HL-60/S4 treated with phorbol 12-myristate 13-acetate at 8.2 ng/mL for 4 days and 3 days (cell line): ENCODE results near the gene KAT7.
"Not testable (repeated sequence)": the region's sequence is repeated elsewhere in the genome, so short reads cannot be mapped to it uniquely, and the experiment has no call there.

Experiments used
- in situ Hi-C: fragments of 300-500 bp; cut with MboI; formaldehyde crosslinking; loops from 2 replicates; pipeline ENCODE4 v1.15.0; 2022; ENCODE audit warnings: low sequenced_read_pairs

Gene KAT7

DNA sequence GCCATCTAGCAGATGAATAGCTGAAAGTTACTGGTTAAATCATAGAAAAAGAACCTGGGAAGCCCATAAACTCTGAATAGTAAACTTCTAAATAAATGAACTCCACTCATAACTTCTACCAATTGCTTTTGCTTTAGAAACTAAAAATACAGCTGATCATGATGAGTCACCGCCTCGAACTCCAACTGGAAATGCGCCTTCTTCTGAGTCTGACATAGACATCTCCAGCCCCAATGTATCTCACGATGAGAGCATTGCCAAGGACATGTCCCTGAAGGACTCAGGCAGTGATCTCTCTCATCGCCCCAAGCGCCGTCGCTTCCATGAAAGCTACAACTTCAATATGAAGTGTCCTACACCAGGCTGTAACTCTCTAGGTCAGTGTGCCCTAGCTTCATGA, 9.7 kb downstream of the KAT7 start:
- in situ Hi-C loops: no loop called here

DNA sequence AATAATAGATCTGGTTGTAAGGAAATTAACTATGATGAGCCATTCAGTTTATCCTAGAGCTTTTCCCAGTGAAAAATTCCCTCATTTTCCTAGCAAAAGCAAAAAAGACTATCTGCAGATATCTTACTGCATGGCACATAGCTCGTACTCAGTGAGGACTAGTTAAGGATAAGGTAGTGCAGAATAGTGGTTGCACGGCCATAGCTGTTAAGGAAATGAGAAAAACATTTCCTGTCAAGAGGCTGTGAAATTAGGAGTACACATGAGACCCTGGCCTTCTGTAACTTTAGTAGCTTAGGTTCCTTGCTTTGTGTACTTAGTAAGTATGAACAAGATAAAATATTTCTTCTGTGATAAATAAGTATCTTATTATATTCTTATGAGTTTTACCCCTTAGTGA, 10.3 kb downstream of the KAT7 start:
- in situ Hi-C loops: no loop called here

DNA sequence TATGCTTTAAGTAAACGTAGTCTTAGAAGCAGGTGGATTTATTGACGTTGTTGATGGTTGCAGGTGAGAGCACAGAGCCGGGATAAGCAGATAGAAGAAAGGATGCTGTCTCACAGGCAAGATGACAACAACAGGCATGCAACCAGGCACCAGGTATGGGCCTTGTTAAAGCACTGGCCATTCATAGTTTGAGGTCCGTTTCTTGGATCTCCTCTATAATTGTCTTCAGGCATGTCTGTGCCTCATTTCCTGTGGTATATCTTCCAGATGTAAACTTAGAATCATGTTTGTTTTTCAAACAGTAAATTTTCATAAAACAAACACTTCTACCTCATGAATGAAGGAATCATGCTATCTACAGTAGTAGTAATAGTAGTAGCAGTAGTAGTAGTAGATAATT, 20.6 kb downstream of the KAT7 start:
- in situ Hi-C loops: no loop called here

DNA sequence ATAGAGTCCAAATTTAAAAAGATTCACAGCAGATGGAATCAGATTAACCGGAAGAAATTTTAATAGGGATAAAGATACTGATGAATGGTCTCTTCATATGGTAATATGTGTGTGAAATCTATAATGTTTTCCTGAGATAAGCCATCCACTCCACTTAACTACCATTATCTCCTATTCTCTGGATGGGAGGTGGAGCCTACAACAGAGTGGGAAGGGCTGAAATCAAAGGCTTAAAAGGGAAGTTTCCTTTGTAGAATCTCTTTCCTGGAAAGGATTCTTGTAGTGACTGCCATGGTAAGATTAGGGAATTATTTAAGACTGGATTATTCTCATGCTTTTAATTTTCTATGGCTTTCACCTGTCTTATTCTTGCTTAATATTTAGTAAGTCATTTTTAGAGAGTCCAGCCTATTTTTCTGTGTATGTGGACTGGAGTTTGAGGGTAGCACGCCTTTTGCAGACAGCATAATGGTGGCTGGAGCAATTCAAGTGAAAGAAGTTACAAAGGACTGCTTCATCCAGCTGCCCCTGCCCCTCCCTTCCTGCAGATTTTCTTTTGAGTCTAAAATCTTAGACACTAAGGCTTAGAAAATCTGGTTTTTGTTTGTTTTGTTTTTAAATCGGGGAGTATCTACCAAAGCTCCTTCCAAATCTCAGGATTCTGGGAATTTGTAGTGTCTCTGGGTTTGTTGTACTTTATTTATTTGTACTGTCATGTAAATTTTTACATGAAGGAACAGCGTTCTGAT, 26.5 kb downstream of the KAT7 start:
- in situ Hi-C loops: no loop called here

DNA sequence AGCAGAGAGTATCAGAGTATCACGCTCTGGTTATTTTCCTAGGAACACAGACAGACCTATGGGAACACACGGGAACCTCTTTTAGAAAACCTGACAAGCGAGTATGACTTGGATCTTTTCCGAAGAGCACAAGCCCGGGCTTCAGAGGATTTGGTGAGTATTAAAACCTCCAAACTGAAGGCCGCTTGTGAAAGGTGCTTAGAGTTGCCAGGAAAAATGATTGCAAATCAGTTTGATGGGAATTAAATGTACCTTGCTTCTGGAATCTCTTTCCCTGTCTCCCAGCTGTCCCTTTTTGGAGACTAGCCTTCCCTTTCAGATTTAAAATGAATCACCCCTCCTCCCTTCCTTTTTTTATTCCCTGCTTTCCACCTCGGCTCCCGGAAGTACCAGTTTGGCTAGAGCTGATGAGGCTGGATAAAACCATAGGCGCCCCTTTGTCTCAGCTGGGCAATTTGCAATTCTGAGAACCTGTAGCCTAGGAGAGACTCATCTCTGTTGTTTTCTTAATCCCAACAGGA, 27.3 kb downstream of the KAT7 start:
- in situ Hi-C loops: no loop called here

DNA sequence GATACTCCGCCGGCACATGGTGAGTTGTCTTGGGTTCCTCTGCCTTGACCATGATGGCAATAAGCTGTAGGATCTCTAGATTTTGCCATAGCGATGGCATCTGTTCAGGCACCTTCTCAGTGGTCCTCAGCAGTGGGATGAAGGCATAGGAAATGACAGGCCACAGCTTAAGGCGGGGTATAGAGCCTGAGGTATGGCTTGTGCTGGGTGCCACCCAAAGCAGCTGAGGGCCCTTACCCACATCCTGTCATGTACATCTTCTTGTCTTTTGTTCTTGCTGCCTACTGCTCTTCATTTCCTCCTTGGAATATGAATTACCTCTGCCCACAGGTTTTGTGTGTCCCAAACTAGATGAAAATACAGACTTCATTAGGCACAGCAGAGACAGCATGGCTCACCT, 29.5 kb downstream of the KAT7 start:
- in situ Hi-C loops: no loop called here

DNA sequence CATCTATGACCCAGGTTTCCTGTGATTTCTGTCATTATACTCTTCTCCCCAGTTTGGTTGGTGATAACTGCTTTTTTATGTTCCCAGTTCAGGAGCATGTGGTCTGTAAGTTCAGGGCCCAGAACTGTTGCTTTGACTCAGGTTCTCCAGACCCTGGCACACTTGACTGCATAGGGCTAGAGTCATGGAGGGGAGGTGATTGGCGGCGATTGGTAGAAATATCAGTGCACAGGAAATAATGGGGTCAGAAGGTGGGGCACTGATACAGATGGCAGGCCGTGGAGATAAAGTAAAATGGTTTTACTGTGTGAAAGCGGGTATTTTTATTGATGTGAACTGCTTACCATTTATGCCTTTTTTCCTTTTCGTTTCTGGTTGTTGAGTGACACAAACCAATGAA, 30.7 kb downstream of the KAT7 start:
- in situ Hi-C loops: no loop called here

DNA sequence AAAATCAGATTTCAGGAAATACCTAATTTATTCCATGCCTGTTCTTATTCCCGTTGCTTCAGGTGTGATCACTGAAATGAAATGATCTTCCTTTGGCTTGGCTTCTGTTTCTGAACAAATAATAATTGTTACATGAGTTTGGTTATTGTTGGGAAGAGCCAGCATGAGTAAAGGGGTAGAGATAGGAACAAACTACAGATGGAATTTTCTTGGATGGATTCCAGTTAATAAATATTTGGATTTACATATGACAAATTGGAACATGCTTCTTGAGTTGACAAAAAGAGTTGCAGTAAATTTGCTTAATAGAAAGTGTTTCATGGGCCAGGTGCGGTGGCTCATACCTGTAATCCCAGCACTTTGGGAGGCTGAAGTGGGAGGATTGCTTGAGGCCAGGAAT, 31.2 kb downstream of the KAT7 start:
- in situ Hi-C loops: no loop called here

DNA sequence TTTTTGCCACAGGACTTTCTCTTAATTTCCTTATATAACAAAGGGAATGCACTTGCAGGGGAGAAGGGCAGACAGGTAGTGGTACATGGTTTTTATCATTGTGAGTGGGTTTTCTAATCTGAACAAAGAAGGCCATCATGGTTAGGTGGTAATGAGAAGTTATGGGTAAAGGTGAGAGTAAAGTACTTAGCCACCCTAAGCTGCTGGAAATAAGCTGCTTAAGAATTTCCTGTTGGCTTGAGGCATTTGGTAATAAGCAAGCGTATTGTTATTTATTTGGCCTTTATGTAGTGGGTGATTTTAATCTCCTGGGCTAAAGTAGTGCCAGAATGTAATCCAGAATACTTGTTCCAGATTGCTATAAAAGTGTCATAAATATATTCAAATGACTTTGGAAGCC, 32.3 kb downstream of the KAT7 start:
- in situ Hi-C loops: no loop called here

DNA sequence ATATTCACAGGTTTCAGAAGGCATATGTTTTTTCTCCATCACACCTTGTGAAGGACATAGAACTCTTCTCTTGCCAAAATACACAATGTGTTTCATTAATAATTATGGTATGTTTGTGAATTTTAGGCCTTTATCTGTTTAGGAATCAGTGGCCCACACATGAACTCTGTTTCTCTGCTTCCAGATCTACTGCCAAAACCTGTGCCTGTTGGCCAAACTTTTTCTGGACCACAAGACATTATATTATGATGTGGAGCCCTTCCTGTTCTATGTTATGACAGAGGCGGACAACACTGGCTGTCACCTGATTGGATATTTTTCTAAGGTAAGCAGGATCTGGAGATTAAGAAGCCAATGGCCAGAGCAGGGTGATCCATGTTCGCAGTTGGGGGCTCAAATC, 33.0 kb downstream of the KAT7 start:
- in situ Hi-C loops: no loop called here

DNA sequence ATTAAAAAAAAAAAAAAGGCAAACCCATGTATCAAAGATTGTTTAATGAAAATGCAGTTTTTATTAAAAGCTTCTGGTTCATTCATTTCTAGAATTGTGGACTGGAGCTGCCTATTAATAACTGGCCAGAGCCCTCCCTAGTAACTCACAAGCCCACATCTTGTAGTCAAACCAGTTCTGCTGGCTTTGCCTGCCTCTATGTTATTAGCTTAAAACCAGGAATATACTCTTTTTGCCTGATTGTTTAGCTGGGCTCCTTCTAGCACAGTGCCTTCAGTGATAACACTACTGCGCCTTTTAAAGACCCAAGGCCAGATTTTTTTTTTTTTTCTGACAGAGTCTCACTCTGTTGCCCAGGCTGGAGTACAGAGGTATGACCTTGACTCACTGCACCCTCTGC, 33.4 kb downstream of the KAT7 start:
- in situ Hi-C loops: no loop called here

DNA sequence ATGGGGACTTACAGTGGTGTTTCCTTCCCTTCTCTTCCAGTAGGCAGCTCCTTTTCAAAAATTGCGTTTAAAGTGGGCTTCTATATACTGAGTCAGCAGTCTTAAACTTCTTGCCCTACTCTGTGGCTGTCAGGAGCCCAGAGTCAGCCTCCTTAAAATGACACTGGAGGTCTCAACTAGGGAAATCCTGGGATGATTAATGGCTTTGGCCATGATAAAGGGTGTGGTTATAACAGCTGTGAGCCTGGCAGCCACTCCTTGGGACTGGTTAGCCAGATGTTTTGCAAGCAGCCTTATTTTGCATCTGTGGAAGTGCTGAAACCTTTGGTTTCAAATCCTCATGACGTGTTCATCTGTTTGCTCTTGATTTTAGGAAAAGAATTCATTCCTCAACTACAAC, 34.3 kb downstream of the KAT7 start:
- in situ Hi-C loops: no loop called here

DNA sequence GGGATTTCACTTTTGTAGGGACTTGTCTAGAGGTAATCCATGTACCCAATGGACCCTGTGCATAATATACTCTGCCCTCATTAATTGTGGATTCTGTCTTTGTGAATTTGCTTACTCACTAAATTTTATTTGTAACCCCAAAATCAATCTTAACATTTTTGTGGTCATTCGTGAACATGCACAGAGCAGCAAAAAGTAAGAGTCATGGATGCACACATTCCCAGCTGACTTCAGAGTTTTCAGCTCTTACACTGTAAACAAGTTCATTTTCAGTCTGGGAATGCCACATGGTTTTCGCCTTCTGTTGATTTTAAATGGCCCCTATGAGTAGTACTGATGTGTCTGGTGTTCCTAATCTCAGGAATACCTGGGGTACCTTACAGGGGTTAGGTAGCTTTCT, 35.1 kb downstream of the KAT7 start:
- in situ Hi-C loops: no loop called here

DNA sequence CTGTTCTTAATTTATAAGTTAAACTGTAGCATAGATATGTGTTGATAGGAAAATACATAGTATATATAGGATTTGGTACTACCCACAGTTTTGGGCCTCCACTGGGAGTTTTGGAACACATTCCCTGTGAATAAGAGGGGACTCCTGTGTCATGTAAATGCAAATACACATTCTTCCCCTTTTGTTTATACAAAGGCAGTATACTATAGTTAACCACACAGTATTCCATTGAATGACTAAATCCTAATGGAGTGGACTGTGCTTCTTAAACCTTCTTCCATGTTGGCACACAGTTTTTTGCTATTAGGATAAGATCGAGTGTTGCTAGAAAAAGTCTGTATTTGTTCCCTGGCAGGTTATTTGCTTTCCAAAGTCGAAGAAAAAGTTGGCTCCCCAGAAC, 37.2 kb downstream of the KAT7 start:
- in situ Hi-C loops: no loop called here

DNA sequence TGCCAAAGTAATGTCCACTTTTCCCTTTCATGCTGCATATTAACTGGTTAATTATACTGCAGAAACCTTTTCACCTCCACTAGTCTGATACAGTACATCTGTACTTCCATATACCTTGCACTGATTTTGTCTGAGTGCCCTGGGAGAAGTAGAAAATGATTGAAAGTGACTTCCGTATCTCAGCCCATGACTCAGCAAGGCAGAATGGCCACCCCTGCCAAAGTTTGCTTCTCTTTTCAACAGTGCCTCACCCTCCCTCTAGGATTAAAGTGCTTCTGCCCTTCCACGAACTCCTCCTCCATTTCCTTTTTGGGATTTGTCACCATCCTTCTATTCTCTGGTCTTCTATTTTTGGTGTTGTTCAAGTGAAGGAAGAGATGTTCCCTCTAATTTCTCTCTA, 39.8 kb downstream of the KAT7 start:
- in situ Hi-C loops: not testable (repeated sequence)

DNA sequence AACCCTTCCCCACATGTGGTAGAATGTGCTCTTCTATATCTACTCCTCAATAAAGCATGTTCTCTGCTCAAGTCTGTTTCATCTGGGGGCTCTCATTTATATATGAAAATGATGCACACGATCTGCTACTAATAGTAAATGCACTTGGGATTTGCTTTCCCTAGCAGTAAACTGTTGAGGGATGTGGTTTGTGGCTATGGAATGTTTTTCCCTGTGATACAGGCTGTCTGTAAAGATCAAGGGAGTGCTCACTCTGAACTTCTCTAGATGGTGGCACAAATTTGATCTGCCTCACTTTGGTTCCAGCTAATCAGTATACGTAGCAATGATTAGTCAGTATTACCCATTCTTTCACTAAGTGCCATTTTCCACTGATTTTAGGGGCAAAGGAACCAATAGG, 40.5 kb downstream of the KAT7 start:
- in situ Hi-C loops: no loop called here

DNA sequence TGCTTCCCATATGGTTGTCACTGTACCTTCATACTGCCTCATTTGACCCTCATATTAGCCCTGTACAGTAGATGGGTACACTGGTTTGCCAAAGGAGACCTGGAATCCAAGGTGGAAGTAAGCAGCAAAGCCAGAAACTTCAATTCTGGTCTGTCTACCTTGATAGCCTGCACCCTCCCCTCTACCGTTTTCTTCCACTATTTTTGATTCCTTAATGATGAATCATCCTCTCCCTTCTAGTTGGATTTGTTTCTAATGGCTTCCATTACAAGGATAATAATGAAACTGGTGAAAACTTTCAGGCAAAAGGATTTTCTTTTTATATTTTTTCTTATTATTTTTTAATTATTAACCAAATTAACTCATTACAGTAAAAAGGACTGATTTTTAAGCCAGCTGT, 42.1 kb downstream of the KAT7 start:
- in situ Hi-C loops: no loop called here

DNA sequence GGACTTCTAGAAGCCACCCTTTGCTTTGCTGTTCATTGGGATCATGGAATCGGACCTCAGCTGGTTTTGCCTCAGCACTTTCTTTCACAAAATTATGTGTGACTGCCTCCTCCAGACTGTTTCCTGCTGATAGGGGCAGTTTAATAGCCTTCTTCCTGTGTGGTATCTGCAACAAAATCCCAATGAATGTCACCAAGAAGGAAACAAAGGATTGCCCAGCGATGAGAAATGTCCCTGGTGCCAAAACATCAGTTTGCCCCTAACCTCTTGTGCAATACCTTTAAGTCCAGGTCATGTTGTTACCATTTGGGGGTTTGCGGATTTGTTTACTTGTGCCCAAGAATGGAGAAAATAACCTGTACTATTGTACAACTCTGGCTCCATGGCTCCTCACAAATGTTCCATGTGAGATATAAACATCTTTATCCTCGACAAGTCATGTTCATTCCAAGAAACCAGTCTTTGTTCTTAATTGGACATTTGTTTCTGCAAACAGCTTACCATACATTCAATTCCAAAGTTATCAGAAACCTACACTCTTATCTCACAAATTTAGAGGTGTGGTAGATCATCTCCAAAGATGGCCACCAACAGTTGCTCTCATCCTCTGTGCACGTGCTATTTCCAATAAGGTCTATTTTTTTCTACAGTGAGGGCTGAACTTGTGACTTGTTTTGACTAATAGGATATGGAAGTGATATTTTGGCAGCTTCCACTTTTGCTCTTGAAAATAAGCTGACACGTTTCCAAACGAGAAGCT, 44.5 kb downstream of the KAT7 start:
- in situ Hi-C loops: no loop called here

DNA sequence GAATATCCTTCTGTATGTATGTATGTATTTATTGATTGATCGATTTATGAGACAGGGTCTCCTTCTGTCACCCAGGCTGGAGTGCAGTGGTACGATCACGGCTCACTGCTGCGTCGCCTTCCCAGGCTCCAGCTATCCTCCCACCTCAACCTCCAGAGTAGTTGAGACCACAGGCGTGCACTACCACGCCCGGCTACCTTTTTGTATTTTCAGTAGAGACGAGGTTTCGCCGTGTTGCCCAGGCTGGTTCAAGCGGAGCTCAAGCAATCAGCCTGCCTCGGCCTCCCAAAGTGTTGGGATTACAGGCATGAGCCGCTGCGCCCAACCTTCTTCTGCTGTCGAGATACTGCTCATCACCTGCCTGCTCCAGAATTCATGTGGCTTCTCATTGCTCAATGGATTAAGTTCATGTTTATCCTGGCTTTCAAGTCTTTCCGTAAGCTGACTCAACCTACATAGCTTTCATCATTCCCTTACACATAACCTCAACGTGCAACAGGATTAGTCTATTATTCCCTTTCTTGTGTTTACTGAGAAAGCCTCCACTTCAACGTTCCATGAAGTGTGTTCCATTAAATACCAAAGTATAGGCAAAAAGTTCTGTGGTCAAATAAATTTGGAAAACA, 45.8 kb downstream of the KAT7 start:
- in situ Hi-C loops: no loop called here

DNA sequence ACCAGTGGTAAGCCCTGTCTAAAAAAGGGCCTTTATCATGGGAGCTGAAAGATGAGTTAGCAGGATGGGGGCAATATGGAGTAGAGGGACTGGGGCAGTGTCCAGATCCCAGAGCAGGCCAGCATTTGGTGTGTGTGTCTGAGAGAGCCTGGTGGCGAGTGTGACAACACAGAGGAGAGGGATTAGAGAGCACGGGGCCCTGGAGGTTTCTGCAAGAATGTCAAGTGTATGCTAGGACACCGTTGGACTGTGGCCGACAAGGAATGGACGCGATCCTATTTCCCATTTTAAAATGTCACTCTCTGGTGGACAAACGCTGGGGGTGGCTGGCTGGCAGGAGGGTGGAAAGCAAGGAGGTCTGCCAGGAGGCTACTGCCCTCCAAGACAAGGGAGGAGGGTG, 47.0 kb downstream of the KAT7 start:
- in situ Hi-C loops: no loop called here

DNA sequence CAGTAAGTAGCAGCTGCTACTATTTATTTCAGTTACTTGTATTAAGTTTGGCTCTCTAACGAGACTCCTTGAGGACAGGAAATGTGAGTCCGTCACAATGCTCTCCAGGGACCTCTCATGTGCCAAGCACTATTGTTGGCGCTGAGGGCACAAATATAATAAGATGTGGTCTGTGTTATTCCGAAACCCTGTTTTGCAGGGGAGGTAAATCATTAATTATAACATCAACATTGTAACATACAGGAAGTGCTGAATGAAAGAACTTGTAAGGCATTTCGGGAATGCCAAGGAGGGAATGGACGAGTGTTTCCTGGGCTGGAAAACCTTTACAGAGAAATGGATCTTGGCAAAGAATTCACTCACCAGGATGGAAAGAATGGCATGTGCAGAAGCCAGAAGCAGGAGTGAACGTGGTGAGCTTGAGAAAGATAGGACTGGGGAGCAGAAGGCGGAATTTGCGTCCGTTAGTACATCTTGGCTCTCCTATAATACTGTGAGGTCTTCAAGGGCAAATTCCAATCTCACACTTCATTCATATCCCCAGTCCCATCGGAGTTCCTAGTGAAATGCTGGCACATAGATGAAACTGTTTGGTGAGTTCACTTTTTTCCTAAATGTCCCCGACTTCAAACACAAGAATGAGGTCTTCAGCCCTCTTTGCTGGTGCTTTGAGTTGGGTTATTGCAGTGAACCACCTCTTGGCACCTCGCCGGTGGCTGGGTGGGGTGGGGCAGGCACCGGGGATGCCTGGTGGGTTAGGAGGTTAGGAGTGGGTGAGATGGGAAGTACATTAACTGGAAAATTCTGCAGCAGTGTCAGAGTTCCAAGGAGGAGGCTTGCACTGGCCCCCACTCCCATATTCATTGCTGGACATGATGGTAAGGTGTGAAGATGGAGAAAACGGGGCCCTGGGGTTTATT, 47.9 kb downstream of the KAT7 start:
- in situ Hi-C loops: no loop called here
